Adrenal gland (tissue), 12 donors: Measurements from ENCODE around the gene CACNA1B. TPM values are rescaled to one million over a fixed set of nuclear protein-coding genes. Genes with fewer than 3 reads are reported as not detected.

Experiments
- DNase-seq, 7 donors: peaks; one replicate each; pipeline ENCODE4 v3.0.0-alpha.2; 2019 to 2020
- H3K27ac ChIP-seq, 5 donors: fragments of 200-600 bp; sonication (generic) in 4 of 5; 1 replicate in 3 of 5; 2 replicates in 2 of 5; pipeline versions ENCODE4 v1.5.1 to v1.8.0; 2016 to 2020; ENCODE audit warnings: mild to moderate bottlenecking in 1 of 5
- H3K27me3 ChIP-seq: fragments of 200-600 bp; 2 replicates; pipeline ENCODE4 v1.8.0; 2021
- H3K36me3 ChIP-seq, 2 donors: fragments of 200-600 bp; replicated peaks in 1 of 2; 1 replicate in 1 of 2; 2 replicates in 1 of 2; pipeline versions ENCODE4 v1.5.1 to v1.8.0; 2018 to 2022
- H3K4me1 ChIP-seq, 2 donors: fragments of 200-600 bp; replicated peaks in 1 of 2; 1 replicate in 1 of 2; 2 replicates in 1 of 2; pipeline versions ENCODE4 v1.5.1 to v1.8.0; 2018 to 2021
- H3K4me3 ChIP-seq, 4 donors: fragments of 200-600 bp; sonication (generic) in 3 of 4; one replicate each; pipeline ENCODE4 v1.5.1; 2016 to 2018
- H3K9me3 ChIP-seq, 3 donors: fragments of 200-600 bp; sonication (generic) in 1 of 3; replicated peaks in 1 of 3; 1 replicate in 2 of 3; 2 replicates in 1 of 3; pipeline versions ENCODE4 v1.5.1 to v1.8.0; 2016 to 2021
- CTCF ChIP-seq, 6 experiments: fragments of 450-650 bp in 4 of 6; fragments of 200-600 bp in 2 of 6; sonication (generic) in 1 of 6; IDR thresholded peaks; 1 replicate in 5 of 6; 2 replicates in 1 of 6; pipeline versions ENCODE4 v1.5.1 to v1.8.0; 2016 to 2021; ENCODE audit warnings: antibody characterized with exemption in 6 of 6, mild to moderate bottlenecking in 2 of 6, moderate library complexity in 1 of 6
- POLR2A ChIP-seq, 2 donors: fragments of 450-650 bp; IDR thresholded peaks; one replicate each; pipeline ENCODE4 v1.6.1; 2017; ENCODE audit warnings: antibody characterized with exemption in 2 of 2, mild to moderate bottlenecking in 2 of 2, moderate library complexity in 1 of 2
- WGBS, 4 donors: extraction: QIAGEN DNeasy Blood & Tissue Kit in 2 of 4; methylation state at CpG; one replicate each; pipeline versions ENCODE4 v1.1.5 to v1.1.7; 2013 to 2017; 5-methylcytosine and 5-hydroxymethylcytosine counted together
- intact Hi-C, 2 donors: fragments of 100-400 bp; cut with DNase I; formaldehyde crosslinking; loops; one replicate each; pipeline versions ENCODE4 v1.14.1 to v1.15.0; 2022 to 2023
- polyA plus RNA-seq, 3 donors: library from polyadenylated mRNA; stranded (reverse); fragments of 200-250 nt in 2 of 3; fragments of 350-450 nt in 1 of 3; fragmentation: Illumina TruSeq in 1 of 3; extraction: RNeasy Lipid Tissue Mini Kit (QIAGEN cat#74804) in 1 of 3; gene quantifications; one replicate each; pipeline ENCODE4 v1.2.3, GENCODE V29; 2013 to 2014
- total RNA-seq, 9 donors: library from RNA; depleted of rRNA in 4 of 9; stranded (reverse); fragments of >200 nt in 4 of 9; fragments of 120-200 nt in 1 of 9; fragmentation: NEBNext Ultra II Directional in 1 of 9; extraction: Animal tissue kit (Norgen Biotek cat#: 25700) in 1 of 9; gene quantifications; one replicate each; pipeline versions ENCODE4 v1.1.0 to v1.2.4, GENCODE V29; 2013 to 2023
- donor health status: healthy with polysubstance abuse.
- donor health status: Bipolar disorder and iron deficiency.
- donor health status: DM: yes; HTN: yes; CAD: no.
- donor health status: DM: no; HTN: no; CAD: no.
- donor health status: DM: no; HTN: no; CAD: no.
- donor health status: DM: yes; HTN: yes; CAD: no.

Gene CACNA1B
- total and polyA plus RNA-seq, 12 donors: 0.04 to 4.9 (median 1.1) TPM; not detected in 1

- H3K36me3 ChIP-seq: no peaks in the 10 kb centered on the region
- no peaks in the 10 kb centered on the region for H3K4me1 ChIP-seq
- DNase-seq: no peak
- 84 to 92% (median 88%) methylated on average over 18 to 36 of the region's 36 CpGs for WGBS, 4 donors
- intact Hi-C loops: no loop called here
- no peaks in the 10 kb centered on the region for H3K27me3 ChIP-seq
- no peak for TF ChIP-seq CTCF (IDR thresholded peaks at IDR 0.05)
- no peaks in the 10 kb centered on the region for H3K9me3 ChIP-seq
- H3K27ac ChIP-seq: no peak overlapping the region
- H3K4me3 ChIP-seq: no peak overlapping the region
Measured at GRCh38 chr9:138120511-138121437, 243.2 kb downstream of the CACNA1B start.

DNA sequence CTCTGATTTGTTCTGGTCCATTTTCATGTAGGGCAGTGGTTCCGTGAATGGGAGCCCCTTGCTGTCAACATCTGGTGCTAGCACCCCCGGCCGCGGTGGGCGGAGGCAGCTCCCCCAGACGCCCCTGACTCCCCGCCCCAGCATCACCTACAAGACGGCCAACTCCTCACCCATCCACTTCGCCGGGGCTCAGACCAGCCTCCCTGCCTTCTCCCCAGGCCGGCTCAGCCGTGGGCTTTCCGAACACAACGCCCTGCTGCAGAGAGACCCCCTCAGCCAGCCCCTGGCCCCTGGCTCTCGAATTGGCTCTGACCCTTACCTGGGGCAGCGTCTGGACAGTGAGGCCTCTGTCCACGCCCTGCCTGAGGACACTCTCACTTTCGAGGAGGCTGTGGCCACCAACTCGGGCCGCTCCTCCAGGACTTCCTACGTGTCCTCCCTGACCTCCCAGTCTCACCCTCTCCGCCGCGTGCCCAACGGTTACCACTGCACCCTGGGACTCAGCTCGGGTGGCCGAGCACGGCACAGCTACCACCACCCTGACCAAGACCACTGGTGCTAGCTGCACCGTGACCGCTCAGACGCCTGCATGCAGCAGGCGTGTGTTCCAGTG, 244.0 kb downstream of the CACNA1B start:
- Histone ChIP-seq H3K4me1 (no peaks in the 10 kb centered on the region), H3K9me3 (no peaks in the 10 kb centered on the region), H3K27ac (no peak overlapping the region), H3K27me3 (no peaks in the 10 kb centered on the region), H3K36me3 (no peaks in the 10 kb centered on the region), H3K4me3 (no peak overlapping the region)
- WGBS, 4 donors: 83 to 88% (median 84%) methylated on average over 25 to 32 of the region's 32 CpGs
- DNase-seq: no peak
- intact Hi-C loops: no loop called here
- TF ChIP-seq CTCF (IDR thresholded peaks at IDR 0.05): no peak
- TF ChIP-seq POLR2A (IDR thresholded peaks at IDR 0.05): no peak

GRCh38 chr9:138122201-138122600, 244.6 kb downstream of the CACNA1B start:
- intact Hi-C loops: no loop called here
- WGBS, 4 donors: 77 to 85% (median 78%) methylated on average over 14 to 17 of the region's 17 CpGs
- H3K4me3 ChIP-seq: no peak overlapping the region
- no peaks in the 10 kb centered on the region for H3K36me3 ChIP-seq
- H3K9me3 ChIP-seq: no peaks in the 10 kb centered on the region
- TF ChIP-seq CTCF (IDR thresholded peaks at IDR 0.05) (no peak), POLR2A (IDR thresholded peaks at IDR 0.05) (no peak)
- H3K27ac ChIP-seq: no peak overlapping the region
- DNase-seq: no peak
- no peaks in the 10 kb centered on the region for H3K4me1 ChIP-seq
- no peaks in the 10 kb centered on the region for H3K27me3 ChIP-seq

DNA sequence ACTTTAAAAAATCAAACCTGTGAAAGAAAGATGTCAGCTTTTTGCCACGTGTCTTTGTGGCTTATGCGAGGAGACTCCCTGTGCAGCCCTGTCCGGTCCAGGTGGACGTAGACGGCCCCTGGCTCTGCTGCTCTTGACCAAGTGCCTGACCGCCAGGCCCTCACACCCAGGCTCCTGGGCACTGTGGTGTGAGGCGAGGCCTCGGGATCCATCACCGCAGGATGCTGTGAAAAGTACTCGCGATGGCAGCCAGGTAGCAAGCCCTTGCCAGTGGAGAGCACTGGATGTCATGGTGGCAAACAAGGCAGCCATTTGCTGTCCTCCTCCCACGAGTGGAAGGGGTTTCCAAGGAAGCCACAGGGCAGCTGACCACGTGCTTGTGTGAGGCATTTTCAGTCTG, 245.1 kb downstream of the CACNA1B start:
- Histone ChIP-seq H3K27ac (no peak overlapping the region), H3K27me3 (no peaks in the 10 kb centered on the region), H3K4me3 (no peak overlapping the region), H3K4me1 (no peaks in the 10 kb centered on the region), H3K9me3 (no peaks in the 10 kb centered on the region), H3K36me3 (no peaks in the 10 kb centered on the region)
- TF ChIP-seq POLR2A (IDR thresholded peaks at IDR 0.05): no peak
- no peak for TF ChIP-seq CTCF (IDR thresholded peaks at IDR 0.05)
- 68 to 77% (median 72%) methylated on average over 10 to 13 of the region's 13 CpGs for WGBS, 4 donors
- no peak for DNase-seq
- intact Hi-C loops: no loop called here
